Omental fat pad (tissue), 4 donors: ENCODE results near the gene CORO2A. TPM values are rescaled to one million over a fixed set of nuclear protein-coding genes. Genes with fewer than 3 reads are reported as not detected.
"Not testable (repeated sequence)": the region's sequence is repeated elsewhere in the genome, so short reads cannot be mapped to it uniquely, and the experiment has no call there.

ENCODE experiments used
- ATAC-seq: fragments of 150-250 bp; one replicate; pipeline ENCODE4 v1.9.1; 2016; ENCODE audit warnings: mild to moderate bottlenecking, moderate library complexity; ENCODE audit not compliant: low FRiP score
- DNase-seq: peaks from one replicate; pipeline ENCODE4 v3.0.0-alpha.2; 2019; ENCODE audit warnings: low spot score
- CTCF ChIP-seq, 3 donors: fragments of 450-650 bp; IDR thresholded peaks; one replicate each; pipeline ENCODE4 v1.5.1; 2016 to 2017; ENCODE audit warnings: antibody characterized with exemption in 3 of 3, mild to moderate bottlenecking in 3 of 3, moderate library complexity in 2 of 3
- total RNA-seq, 4 donors: library from RNA; depleted of rRNA; stranded (reverse); fragments of >200 nt; gene quantifications; one replicate each; pipeline ENCODE4 v1.1.0, GENCODE V29; 2016

CORO2A gene
- total RNA-seq, 4 donors from 2014 or later: 0.56 to 4.4 (median 2.9) TPM

DNA sequence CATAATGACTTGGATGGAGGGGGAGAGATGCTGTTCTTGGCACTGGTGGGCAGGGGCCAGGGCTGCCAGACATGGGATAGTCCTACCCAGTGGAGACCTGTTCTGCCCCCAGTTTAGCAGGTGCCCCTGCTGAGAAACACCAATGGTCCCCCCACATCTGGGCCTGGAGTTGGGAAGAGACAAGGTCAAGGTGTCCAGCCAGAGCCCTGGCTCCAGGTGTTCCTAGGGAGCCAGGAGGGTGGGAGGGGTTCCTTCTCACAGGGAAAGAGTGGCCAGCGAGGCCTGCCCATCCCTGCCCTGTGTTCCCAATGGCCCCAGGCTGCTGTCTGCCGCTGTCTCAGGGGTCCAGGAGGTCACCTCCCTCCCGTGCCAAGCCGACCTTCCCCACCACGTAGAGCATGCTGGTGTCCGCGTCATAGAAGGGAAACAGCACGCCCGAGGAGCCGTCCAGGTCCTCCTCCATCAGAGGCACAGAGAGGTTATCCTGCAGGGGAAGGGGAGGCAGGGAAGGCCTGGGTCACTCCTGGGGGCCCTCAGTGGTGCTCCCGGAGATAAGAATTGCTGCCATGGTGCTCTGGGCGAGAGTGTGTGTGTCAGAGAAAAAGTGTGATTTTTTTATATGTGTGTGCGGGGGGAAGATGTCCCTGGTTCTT is 61.7 kb downstream of the CORO2A start:
- ATAC-seq (no peak), DNase-seq (no peak)
- no peak for TF ChIP-seq CTCF (IDR thresholded peaks at IDR 0.05)

DNA sequence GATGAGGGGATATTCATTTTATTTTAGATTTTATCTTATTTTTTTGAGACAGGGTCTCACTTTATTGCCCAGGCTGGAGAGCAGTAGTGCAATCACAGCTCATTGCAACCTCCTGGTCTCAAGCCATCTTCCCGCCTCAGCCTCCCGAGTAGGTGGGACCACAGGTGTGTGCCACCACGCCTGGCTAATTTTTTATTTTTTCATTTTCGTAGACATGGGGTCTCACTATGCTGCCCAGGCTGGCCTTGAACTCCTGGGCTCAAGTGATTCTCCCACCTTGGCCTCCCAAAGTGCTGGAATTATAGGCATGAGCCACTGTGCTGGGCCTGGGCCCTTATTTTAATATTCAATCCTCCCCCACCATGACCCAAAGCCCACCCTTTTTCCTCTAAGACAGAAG is 62.4 kb downstream of the CORO2A start:
- not testable (repeated sequence) for DNase-seq, ATAC-seq

DNA sequence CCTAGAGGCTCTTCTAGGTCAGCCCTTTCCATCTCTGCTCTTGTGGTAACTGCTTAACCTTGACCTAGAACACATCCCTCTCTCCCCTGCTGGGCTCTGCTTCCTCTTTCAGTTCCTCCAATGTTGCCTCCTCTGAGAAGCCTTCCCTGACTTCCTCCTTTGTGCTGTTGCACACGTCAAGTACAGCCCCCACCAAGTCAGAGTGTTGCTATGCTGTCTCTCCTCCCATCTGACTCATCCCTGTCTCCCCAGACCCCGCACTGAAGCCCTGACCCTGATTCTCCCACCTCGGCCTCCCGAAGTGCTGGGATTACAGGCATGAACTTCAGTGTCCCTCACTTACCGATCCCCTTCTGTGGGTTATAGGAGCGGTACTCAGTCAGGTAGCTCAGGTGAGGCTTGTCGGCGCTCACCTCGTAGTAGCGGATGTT is 63.0 kb downstream of the CORO2A start:
- no peak for TF ChIP-seq CTCF (IDR thresholded peaks at IDR 0.05)
- no peak for ATAC-seq
- DNase-seq: no peak

DNA sequence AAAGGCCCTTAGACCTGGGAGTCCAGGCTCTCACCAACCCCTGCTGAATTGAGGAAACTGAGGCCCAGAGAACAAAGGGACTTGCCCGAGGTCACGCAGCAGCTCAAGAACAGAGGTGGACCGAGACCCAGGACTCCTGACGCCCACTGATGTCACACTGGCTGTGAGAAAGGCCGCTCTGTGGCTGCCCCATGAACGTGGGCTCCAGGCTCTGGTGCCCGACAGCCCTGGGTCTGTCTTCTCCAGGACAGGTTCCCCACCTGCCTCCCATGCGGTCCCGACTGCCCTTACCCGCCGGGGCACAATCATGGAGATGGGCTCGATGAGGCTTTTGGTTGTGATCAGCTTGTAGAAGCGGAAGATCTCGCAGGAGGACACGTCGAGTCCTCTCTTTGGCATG is 64.1 kb downstream of the CORO2A start:
- ATAC-seq (no peak), DNase-seq (no peak)
- TF ChIP-seq CTCF (IDR thresholded peaks at IDR 0.05): no peak

- no peak for DNase-seq
- no peak for TF ChIP-seq CTCF (IDR thresholded peaks at IDR 0.05)
- no peak for ATAC-seq
Measured at GRCh38 chr9:98127226-98127625, 65.2 kb downstream of the CORO2A start.

DNA sequence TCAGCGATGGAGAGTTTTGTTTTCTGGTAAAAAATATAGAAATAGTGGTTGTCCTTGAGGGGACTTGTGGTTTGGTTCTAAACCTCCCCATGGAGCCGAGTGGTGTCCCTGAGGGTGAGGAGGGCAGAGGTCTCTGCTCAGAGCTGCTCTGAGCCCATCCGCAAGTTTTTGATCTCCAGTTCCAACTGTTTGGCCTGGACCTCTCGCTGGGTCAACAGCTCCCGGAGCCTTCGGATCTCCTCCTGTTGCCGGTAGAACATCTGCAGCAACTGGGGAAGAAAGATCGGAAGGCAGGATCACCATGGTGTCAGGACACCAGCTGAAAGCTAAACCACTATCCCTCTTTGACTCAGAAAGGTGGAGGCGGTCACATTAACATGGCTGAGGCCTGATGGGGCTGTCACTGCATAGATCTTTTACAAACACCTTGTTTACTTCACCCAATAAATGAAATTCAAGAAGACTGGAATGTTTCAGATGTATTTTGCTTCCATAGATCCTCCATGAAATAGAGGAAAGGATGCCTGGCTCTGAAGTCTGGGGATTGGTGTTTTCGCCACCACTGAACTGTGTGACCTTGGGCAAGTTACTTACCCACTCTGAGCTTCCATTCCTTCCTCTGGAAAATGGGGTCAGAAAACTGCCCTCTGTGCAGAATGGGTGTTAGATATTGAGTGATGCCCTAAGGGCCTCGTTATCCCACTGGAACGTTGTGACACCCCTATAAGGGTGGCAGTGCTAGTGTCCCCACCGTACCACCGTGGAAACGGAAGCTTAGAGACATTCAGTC is 67.6 kb downstream of the CORO2A start:
- TF ChIP-seq CTCF (IDR thresholded peaks at IDR 0.05): no peak
- DNase-seq: no peak
- ATAC-seq: no peak

DNA sequence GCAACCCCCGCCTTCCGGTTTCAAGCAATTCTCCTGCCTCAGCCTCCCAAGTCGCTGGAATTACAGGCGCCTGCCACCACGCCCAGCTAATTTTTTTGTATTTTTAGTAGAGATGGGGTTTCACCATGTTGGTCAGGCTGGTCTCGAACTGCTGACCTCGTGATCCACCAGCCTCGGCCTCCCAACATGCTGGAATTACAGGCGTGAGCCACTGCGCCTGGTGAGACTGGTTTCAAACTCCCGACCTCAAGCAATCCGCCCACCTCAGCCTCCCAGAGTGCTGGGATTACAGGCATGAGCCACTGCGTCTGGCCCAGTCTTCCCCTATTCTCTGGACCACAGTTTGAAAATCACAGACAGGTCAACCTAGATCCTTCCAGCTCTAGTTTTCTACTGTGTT is 68.3 kb downstream of the CORO2A start:
- not testable (repeated sequence) for ATAC-seq, DNase-seq

DNA sequence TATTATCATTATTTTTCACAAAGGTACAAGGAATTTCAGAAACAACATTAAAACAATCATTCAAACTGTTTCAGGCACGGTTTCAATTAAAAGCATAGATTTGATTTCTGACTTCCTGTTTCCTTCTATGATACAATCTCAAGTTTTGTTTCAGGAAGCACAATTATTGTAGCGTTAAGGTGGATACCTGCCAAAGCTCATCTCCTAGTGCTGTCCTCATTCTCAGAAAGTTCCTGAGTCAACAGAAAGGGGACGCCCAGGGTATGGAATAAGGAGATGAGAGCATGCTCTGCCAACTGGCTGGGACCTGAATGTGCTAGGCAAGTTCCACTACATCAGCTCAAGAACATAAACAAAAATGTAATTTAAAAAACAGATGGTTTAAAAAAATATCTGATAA is 71.4 kb downstream of the CORO2A start:
- DNase-seq: no peak
- ATAC-seq: no peak

More for the DNA sequence above, 71.4 kb downstream of the CORO2A start:
- TF ChIP-seq CTCF (IDR thresholded peaks at IDR 0.05): no peak
